Upper lobe of left lung (tissue), 6 donors: ENCODE measurements around the gene SH3GL1. TPM values are rescaled to one million over a fixed set of nuclear protein-coding genes. Genes with fewer than 3 reads are reported as not detected.

Experiments
- ATAC-seq, 2 donors: fragments of 200-7000 bp; cut with Tn5 transposase; one replicate each; pipeline ENCODE4 v1.9.1; 2022; ENCODE audit warnings: mild to moderate bottlenecking in 2 of 2, moderate library complexity in 2 of 2; ENCODE audit not compliant: low FRiP score in 2 of 2
- DNase-seq, 2 donors: peaks; one replicate each; pipeline ENCODE4 v3.0.0-alpha.2; 2019 to 2020
- H3K27ac ChIP-seq, 4 donors: fragments of 200-600 bp; sonication (generic); one replicate each; pipeline ENCODE4 v1.5.1; 2016 to 2019
- H3K27me3 ChIP-seq, 4 donors: fragments of 200-600 bp; sonication (generic); one replicate each; pipeline ENCODE4 v1.5.1; 2017 to 2019
- H3K36me3 ChIP-seq, 4 donors: fragments of 200-600 bp; sonication (generic); one replicate each; pipeline ENCODE4 v1.5.1; 2016 to 2019
- H3K4me1 ChIP-seq, 4 donors: fragments of 200-600 bp; sonication (generic); one replicate each; pipeline ENCODE4 v1.5.1; 2018 to 2019
- H3K4me3 ChIP-seq, 4 donors: fragments of 200-600 bp; sonication (generic); one replicate each; pipeline ENCODE4 v1.5.1; 2017 to 2019; ENCODE audit warnings: mild to moderate bottlenecking in 2 of 4, moderate library complexity in 1 of 4
- H3K9me3 ChIP-seq, 4 donors: fragments of 200-600 bp; sonication (generic); one replicate each; pipeline ENCODE4 v1.5.1; 2018 to 2019
- EP300 ChIP-seq, 4 donors: sonication (generic); formaldehyde crosslinking; IDR thresholded peaks; one replicate each; pipeline ENCODE4 v1.5.1; 2017; ENCODE audit warnings: antibody characterized with exemption in 4 of 4, control low read depth in 2 of 4
- POLR2A ChIP-seq, 4 donors: fragments of 450-650 bp; IDR thresholded peaks; one replicate each; pipeline ENCODE4 v1.5.1; 2016 to 2017; ENCODE audit warnings: antibody characterized with exemption in 4 of 4, mild to moderate bottlenecking in 2 of 4
- POLR2AphosphoS5 ChIP-seq, 2 donors: sonication (generic); formaldehyde crosslinking; IDR thresholded peaks; one replicate each; pipeline ENCODE4 v1.5.1; 2017; ENCODE audit warnings: antibody characterized with exemption in 2 of 2
- WGBS, 2 donors: methylation state at CpG; one replicate each; pipeline ENCODE4 v1.1.5; 2017 to 2018; 5-methylcytosine and 5-hydroxymethylcytosine counted together
- total RNA-seq, 6 donors: library from RNA; depleted of rRNA in 4 of 6; stranded (reverse); fragments of >200 nt in 4 of 6; gene quantifications; one replicate each; pipeline versions ENCODE4 v1.1.0 to v1.2.1, GENCODE V29; 2016 to 2021
- TF ChIP-seq, protein P1 (sequence below), 6 experiments: fragments of 450-650 bp in 4 of 6; fragments of 200-600 bp in 2 of 6; sonication (generic) in 2 of 6; IDR thresholded peaks; one replicate each; pipeline ENCODE4 v1.5.1; 2016 to 2019; ENCODE audit warnings: antibody characterized with exemption in 6 of 6
- donor health status: DM: no; HTN: no; CAD: no; lungs with moderate emphysema.
- donor health status: DM: no; HTN: yes; CAD: no; lungs with severe emphysema.

The SH3GL1 gene
- total RNA-seq, 6 donors from 2014 or later: 27.4 to 60.1 (median 53.8) TPM

DNA sequence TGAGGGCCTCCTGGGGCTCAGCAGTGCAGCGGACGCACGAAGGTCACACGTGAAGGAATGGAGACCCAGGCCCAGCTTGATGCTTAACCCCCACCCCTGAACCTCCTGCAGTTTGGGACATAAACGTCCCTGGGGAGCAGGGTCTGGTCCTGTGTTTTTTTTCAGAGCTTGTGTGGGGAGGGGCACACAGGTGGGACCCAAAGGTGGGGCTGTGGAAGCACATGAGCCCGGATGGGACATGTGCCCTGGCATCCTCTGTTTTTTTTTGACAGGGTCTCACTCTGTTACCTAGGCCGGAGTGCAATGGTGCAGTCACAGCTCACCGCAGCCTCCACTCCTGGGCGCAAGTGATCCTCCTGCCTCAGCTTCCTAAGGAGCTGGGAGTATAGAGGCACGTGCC lies 36.8 kb upstream of the SH3GL1 start:
- TF ChIP-seq, protein P1, sequence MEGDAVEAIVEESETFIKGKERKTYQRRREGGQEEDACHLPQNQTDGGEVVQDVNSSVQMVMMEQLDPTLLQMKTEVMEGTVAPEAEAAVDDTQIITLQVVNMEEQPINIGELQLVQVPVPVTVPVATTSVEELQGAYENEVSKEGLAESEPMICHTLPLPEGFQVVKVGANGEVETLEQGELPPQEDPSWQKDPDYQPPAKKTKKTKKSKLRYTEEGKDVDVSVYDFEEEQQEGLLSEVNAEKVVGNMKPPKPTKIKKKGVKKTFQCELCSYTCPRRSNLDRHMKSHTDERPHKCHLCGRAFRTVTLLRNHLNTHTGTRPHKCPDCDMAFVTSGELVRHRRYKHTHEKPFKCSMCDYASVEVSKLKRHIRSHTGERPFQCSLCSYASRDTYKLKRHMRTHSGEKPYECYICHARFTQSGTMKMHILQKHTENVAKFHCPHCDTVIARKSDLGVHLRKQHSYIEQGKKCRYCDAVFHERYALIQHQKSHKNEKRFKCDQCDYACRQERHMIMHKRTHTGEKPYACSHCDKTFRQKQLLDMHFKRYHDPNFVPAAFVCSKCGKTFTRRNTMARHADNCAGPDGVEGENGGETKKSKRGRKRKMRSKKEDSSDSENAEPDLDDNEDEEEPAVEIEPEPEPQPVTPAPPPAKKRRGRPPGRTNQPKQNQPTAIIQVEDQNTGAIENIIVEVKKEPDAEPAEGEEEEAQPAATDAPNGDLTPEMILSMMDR (IDR thresholded peaks at IDR 0.05): no peak
- TF ChIP-seq POLR2A (IDR thresholded peaks at IDR 0.05) (no peak), POLR2AphosphoS5 (IDR thresholded peaks at IDR 0.05) (no peak), EP300 (IDR thresholded peaks at IDR 0.05) (no peak)
- ATAC-seq: no peak
- 93 to 100% methylated on average over 4 to 10 of the region's 10 CpGs for WGBS, 2 donors

DNA sequence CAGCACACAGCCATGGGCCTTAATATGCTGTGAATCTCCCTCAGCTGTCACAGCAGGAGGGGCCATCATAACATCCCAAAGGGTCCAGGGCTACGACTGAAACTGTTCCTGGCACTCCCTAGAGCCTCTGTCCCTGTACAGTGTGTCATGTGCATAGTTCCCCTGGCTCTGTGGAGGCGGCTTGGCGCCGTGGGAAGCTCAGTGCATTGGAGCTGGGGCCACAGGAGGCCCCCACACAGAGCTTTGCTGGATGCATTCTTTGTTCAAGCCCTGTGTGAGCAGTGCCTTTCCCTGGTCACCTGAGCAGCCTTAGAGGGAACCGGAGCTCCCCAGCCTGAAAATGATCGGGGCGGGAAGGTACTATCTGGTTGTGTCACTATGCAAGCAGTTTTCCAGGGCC lies 35.9 kb upstream of the SH3GL1 start:
- TF ChIP-seq POLR2AphosphoS5 (IDR thresholded peaks at IDR 0.05) (no peak), EP300 (IDR thresholded peaks at IDR 0.05) (no peak), POLR2A (IDR thresholded peaks at IDR 0.05) (no peak)
- TF ChIP-seq, protein P1 (IDR thresholded peaks at IDR 0.05): no peak
- Histone ChIP-seq H3K27me3 (no peaks in the 10 kb centered on the region), H3K9me3 (no peaks in the 10 kb centered on the region), H3K27ac (no peak overlapping the region), H3K36me3 (peaks cover 0 to 38% (median 21%) of the 10 kb centered on the region in 4 donors), H3K4me1 (peaks cover 0 to 6% (median 0%) of the 10 kb centered on the region in 4 donors), H3K4me3 (no peak overlapping the region)
- ATAC-seq (no peak), DNase-seq (no peak)
- WGBS, 2 donors: 60 to 95% methylated on average over 1 to 7 of the region's 7 CpGs

More for the DNA sequence above, 36.8 kb upstream of the SH3GL1 start:
- peaks cover 0 to 30% (median 18%) of the 10 kb centered on the region in 4 donors for H3K36me3 ChIP-seq
- no peak for DNase-seq
- no peak overlapping the region for H3K4me3 ChIP-seq
- H3K4me1 ChIP-seq: peaks cover 0 to 3% (median 0%) of the 10 kb centered on the region in 4 donors
- H3K27me3 ChIP-seq: no peaks in the 10 kb centered on the region
- H3K27ac ChIP-seq: no peak overlapping the region
- H3K9me3 ChIP-seq: no peaks in the 10 kb centered on the region

DNA sequence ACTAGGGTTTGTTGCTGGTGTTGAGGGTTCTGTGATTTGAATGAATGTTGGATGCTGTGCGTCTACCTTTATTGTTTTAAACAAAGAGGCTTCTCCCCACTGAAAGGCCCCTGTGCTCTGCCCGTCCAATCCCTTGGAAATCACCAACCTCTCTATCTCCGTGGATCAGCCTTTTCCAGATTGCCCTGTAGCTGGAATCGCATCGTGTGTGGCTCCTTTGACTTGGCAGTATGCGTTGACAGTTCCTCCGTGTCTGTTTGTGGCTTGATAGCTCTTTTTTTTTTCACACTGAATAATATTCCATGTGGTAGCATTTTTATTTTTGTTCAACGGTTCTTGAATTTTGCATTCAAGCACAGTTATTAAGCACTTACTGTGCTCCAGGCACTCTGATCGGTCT lies 34.0 kb upstream of the SH3GL1 start:
- Histone ChIP-seq H3K27me3 (no peaks in the 10 kb centered on the region), H3K36me3 (peaks cover 0 to 50% (median 25%) of the 10 kb centered on the region in 4 donors), H3K4me3 (no peak overlapping the region), H3K27ac (no peak overlapping the region), H3K9me3 (no peaks in the 10 kb centered on the region), H3K4me1 (peaks cover 0 to 6% (median under 1%) of the 10 kb centered on the region in 4 donors)
- DNase-seq (no peak), ATAC-seq (no peak)
- 94 to 98% methylated on average over 9 of the region's 9 CpGs for WGBS, 2 donors
- TF ChIP-seq EP300 (IDR thresholded peaks at IDR 0.05) (no peak), POLR2AphosphoS5 (IDR thresholded peaks at IDR 0.05) (no peak)
- TF ChIP-seq, protein P1 (IDR thresholded peaks at IDR 0.05): no peak

DNA sequence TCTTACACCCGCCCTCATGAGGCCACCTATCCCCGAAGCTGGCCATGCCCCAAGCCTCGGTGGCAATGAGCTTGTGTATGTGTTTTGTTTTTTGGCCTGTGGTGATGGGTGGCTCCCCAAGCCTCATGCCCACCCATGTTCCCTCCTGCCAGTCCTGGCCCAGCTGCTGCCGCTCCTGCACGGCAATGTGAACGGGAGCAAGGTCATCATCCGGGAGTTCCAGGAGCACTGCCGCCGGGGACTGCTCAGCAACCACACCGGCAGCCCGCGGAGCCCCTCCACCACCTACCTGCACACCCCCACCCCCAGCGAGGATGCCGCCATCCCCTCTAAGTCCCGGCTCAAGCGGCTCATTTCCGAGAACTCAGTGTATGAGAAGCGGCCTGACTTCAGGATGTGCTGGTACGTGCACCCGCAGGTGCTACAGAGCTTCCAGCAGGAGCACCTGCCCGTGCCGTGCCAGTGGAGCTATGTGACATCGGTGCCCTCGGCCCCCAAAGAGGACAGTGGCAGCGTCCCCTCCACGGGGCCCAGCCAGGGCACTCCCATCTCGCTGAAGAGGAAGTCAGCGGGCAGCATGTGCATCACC lies 32.7 kb upstream of the SH3GL1 start:
- peaks cover 0 to 50% (median 25%) of the 10 kb centered on the region in 4 donors for H3K36me3 ChIP-seq
- no peaks in the 10 kb centered on the region for H3K9me3 ChIP-seq
- no peak for TF ChIP-seq POLR2AphosphoS5 (IDR thresholded peaks at IDR 0.05)
- no peak for TF ChIP-seq POLR2A (IDR thresholded peaks at IDR 0.05)
- TF ChIP-seq EP300 (IDR thresholded peaks at IDR 0.05): no peak
- TF ChIP-seq, protein P1 (IDR thresholded peaks at IDR 0.05): no peak
- no peaks in the 10 kb centered on the region for H3K27me3 ChIP-seq
- H3K4me3 ChIP-seq: no peak overlapping the region
- H3K4me1 ChIP-seq: peaks cover 0 to 6% (median 3%) of the 10 kb centered on the region in 4 donors
- 93 to 94% methylated on average over 21 to 28 of the region's 28 CpGs for WGBS, 2 donors
- ATAC-seq (no peak), DNase-seq (peak in 1 of 2 donors; percentile 66)
- H3K27ac ChIP-seq: no peak overlapping the region
